ENCODE measurements around the gene LRRC4C.

- TF ChIP-seq EGR1 (IDR thresholded peaks at IDR 0.05) (no peak), EP300 (IDR thresholded peaks at IDR 0.05; ENCODE audit: borderline replicate concordance) (no peak), YY1 (IDR thresholded peaks at IDR 0.05; ENCODE audit: low read depth) (no peak), TCF12 (IDR thresholded peaks at IDR 0.05; ENCODE audit: low read depth) (no peak), TAF1 (IDR thresholded peaks at IDR 0.05; ENCODE audit: low read depth) (no peak), ZBTB7A (IDR thresholded peaks at IDR 0.05; ENCODE audit: low read depth) (no peak)
- TF ChIP-seq, protein P1, sequence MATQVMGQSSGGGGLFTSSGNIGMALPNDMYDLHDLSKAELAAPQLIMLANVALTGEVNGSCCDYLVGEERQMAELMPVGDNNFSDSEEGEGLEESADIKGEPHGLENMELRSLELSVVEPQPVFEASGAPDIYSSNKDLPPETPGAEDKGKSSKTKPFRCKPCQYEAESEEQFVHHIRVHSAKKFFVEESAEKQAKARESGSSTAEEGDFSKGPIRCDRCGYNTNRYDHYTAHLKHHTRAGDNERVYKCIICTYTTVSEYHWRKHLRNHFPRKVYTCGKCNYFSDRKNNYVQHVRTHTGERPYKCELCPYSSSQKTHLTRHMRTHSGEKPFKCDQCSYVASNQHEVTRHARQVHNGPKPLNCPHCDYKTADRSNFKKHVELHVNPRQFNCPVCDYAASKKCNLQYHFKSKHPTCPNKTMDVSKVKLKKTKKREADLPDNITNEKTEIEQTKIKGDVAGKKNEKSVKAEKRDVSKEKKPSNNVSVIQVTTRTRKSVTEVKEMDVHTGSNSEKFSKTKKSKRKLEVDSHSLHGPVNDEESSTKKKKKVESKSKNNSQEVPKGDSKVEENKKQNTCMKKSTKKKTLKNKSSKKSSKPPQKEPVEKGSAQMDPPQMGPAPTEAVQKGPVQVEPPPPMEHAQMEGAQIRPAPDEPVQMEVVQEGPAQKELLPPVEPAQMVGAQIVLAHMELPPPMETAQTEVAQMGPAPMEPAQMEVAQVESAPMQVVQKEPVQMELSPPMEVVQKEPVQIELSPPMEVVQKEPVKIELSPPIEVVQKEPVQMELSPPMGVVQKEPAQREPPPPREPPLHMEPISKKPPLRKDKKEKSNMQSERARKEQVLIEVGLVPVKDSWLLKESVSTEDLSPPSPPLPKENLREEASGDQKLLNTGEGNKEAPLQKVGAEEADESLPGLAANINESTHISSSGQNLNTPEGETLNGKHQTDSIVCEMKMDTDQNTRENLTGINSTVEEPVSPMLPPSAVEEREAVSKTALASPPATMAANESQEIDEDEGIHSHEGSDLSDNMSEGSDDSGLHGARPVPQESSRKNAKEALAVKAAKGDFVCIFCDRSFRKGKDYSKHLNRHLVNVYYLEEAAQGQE (IDR thresholded peaks at IDR 0.05; ENCODE audit: low read depth): no peak
Observed at GRCh38 chr11:40391679-40392078, 1067.8 kb downstream of the LRRC4C start.
